Measurements from ENCODE around the gene FAM120AOS.

DNA sequence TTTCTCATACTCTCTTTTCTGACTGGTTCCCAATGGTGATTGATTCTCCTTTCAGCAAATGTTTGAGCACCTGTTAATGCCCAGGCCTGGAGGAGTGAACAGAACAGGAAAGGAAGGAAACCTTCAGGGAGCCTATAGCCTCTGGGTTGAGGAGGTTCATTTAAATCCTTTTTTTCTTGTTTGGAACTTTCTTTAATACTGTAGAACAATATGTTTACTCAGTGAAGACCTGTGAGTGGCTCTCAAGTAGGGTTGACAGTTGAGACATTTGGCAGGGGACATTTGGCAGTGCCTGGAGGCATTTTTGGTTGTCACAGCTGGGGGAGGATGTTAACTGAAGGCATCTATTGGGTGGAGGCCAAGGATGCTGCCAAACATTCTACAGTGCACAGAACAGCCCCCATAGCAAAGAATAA, 6.1 kb upstream of the FAM120AOS start:
- TF ChIP-seq, protein P1, sequence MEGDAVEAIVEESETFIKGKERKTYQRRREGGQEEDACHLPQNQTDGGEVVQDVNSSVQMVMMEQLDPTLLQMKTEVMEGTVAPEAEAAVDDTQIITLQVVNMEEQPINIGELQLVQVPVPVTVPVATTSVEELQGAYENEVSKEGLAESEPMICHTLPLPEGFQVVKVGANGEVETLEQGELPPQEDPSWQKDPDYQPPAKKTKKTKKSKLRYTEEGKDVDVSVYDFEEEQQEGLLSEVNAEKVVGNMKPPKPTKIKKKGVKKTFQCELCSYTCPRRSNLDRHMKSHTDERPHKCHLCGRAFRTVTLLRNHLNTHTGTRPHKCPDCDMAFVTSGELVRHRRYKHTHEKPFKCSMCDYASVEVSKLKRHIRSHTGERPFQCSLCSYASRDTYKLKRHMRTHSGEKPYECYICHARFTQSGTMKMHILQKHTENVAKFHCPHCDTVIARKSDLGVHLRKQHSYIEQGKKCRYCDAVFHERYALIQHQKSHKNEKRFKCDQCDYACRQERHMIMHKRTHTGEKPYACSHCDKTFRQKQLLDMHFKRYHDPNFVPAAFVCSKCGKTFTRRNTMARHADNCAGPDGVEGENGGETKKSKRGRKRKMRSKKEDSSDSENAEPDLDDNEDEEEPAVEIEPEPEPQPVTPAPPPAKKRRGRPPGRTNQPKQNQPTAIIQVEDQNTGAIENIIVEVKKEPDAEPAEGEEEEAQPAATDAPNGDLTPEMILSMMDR (conservative IDR thresholded peaks at IDR 0.05; ENCODE audit: low read length), result no peak
- no peak for TF ChIP-seq EZH2phosphoT487 (IDR thresholded peaks at IDR 0.05; ENCODE audit: borderline replicate concordance, low read depth, low read length)
